GM12875 (cell line): ENCODE measurements around the gene HIRA.

ENCODE experiments used
- H3K4me3 ChIP-seq: one replicate; pipeline ENCODE4 v1.5.1; 2011; ENCODE audit warnings: low read depth, low read length, control low read depth
- CTCF ChIP-seq: IDR thresholded peaks from 2 replicates; pipeline ENCODE4 v1.5.1; 2011; ENCODE audit warnings: low read depth, mild to moderate bottlenecking, control low read depth, inconsistent platforms, low read length, moderate library complexity, borderline replicate concordance; ENCODE audit not compliant: insufficient read depth

Gene HIRA

GRCh38 chr22:19412923-19413322 is 18.6 kb downstream of the HIRA start:
- no peak overlapping the region for H3K4me3 ChIP-seq
- no peak for TF ChIP-seq CTCF

GRCh38 chr22:19412478-19412877 is 19.1 kb downstream of the HIRA start:
- H3K4me3 ChIP-seq, result no peak overlapping the region
- TF ChIP-seq CTCF, result no peak

- H3K4me3 ChIP-seq, result no peak overlapping the region
- TF ChIP-seq CTCF, result no peak
These were observed 19.9 kb downstream of the HIRA start for GRCh38 chr22:19411690-19412045.

GRCh38 chr22:19410941-19411689 is 20.4 kb downstream of the HIRA start:
- TF ChIP-seq CTCF, result no peak

GRCh38 chr22:19407649-19408606 is 23.6 kb downstream of the HIRA start:
- H3K4me3 ChIP-seq, result no peak overlapping the region
- no peak for TF ChIP-seq CTCF

More at GRCh38 chr22:19410941-19411689, 20.4 kb downstream of the HIRA start:
- H3K4me3 ChIP-seq, result no peak overlapping the region

GRCh38 chr22:19406846-19407245 is 24.7 kb downstream of the HIRA start:
- H3K4me3 ChIP-seq, result no peak overlapping the region
- TF ChIP-seq CTCF, result no peak
